Spinal cord (tissue), 10 donors: Measurements from ENCODE around the gene FAM3B. TPM values are rescaled to one million over a fixed set of nuclear protein-coding genes. Genes with fewer than 3 reads are reported as not detected.
"Not testable (repeated sequence)": the region's sequence is repeated elsewhere in the genome, so short reads cannot be mapped to it uniquely, and the experiment has no call there.

ENCODE experiments used
- DNase-seq, 6 donors: peaks; one replicate each; pipeline versions ENCODE4 v3.0.0 to v3.0.0-alpha.2; 2013 to 2015; ENCODE audit warnings: low spot score in 6 of 6, low read depth in 4 of 6
- H3K27ac ChIP-seq: one replicate; pipeline ENCODE4 v1.5.1; 2013; ENCODE audit warnings: low read depth, low read length, control low read depth
- H3K27me3 ChIP-seq: one replicate; pipeline ENCODE4 v1.6.1; 2013; ENCODE audit warnings: low read length; ENCODE audit not compliant: control insufficient read depth, insufficient read depth
- H3K36me3 ChIP-seq: one replicate; pipeline ENCODE4 v1.6.1; 2013; ENCODE audit warnings: low read length; ENCODE audit not compliant: control insufficient read depth, insufficient read depth
- H3K4me1 ChIP-seq: one replicate; pipeline ENCODE4 v1.6.1; 2013; ENCODE audit warnings: low read length; ENCODE audit not compliant: control insufficient read depth, insufficient read depth
- H3K4me3 ChIP-seq: one replicate; pipeline ENCODE4 v1.5.1; 2013; ENCODE audit warnings: low read depth, low read length, control low read depth
- H3K9me3 ChIP-seq: one replicate; pipeline ENCODE4 v1.6.1; 2013; ENCODE audit warnings: low read length; ENCODE audit not compliant: control insufficient read depth, insufficient read depth
- WGBS: methylation state at CpG from one replicate; pipeline ENCODE4 v1.1.5; 2013; ENCODE audit warnings: missing lambda C conversion rate; ENCODE audit not compliant: insufficient coverage; 5-methylcytosine and 5-hydroxymethylcytosine counted together
- polyA plus RNA-seq, 2 donors: library from polyadenylated mRNA; unstranded; fragments of 120-200 nt; gene quantifications; one replicate each; pipeline ENCODE4 v1.2.1, GENCODE V29; 2013; ENCODE audit not compliant: insufficient read length in 2 of 2
- total RNA-seq, 2 donors: library from RNA; depleted of rRNA in 1 of 2; stranded (reverse); fragments of 120-200 nt in 1 of 2; fragments of >200 nt in 1 of 2; gene quantifications; one replicate each; pipeline versions ENCODE4 v1.2.3 to v1.2.4, GENCODE V29; 2013 to 2014
- donor health status: healthy.

FAM3B gene
- total and polyA plus RNA-seq, 4 donors, result 0.24 to 1.7 (median 0.62) TPM

DNA sequence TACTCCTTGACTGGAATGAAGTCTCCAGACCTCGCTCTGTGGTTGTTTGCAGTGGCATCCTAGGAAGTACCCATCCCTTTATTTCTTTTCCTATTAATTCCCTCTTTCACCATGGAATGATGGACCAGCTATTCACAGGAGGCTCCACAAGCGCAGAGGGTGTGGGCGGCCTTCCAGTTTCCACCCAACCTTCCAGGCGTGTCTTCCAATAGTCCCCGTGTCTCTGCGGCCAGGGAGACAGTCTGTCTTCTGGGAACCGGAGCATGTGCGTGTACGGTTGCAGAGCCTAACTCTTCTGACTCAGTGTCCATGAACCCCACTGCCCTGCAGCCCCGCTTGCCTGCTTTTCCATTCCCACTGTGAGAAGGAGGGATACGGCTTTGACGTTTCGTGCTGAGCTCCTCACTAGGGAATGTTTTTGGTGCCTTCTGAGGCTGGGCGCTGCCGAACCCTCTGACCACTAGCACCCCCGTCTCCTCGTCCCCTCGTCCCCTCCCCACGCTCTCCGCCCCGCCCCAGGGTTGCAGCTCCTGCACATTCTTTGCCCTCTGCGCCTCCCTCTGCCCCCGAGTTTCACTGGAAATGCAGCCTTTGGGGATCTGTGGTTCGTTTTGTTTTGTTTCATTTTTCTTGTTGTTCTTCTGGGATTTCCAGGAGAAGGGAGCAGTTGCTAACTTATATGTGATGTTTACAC, 26.3 kb upstream of the FAM3B start:
- no peak for DNase-seq
- H3K4me1 ChIP-seq, result no peaks in the 10 kb centered on the region
- H3K4me3 ChIP-seq, result no peak overlapping the region
- H3K27ac ChIP-seq, result no peak overlapping the region
- WGBS, result 81% methylated on average over 4 of the region's 24 CpGs
- no peaks in the 10 kb centered on the region for H3K9me3 ChIP-seq
- H3K36me3 ChIP-seq, result no peaks in the 10 kb centered on the region
- H3K27me3 ChIP-seq, result peaks cover 2% of the 10 kb centered on the region

DNA sequence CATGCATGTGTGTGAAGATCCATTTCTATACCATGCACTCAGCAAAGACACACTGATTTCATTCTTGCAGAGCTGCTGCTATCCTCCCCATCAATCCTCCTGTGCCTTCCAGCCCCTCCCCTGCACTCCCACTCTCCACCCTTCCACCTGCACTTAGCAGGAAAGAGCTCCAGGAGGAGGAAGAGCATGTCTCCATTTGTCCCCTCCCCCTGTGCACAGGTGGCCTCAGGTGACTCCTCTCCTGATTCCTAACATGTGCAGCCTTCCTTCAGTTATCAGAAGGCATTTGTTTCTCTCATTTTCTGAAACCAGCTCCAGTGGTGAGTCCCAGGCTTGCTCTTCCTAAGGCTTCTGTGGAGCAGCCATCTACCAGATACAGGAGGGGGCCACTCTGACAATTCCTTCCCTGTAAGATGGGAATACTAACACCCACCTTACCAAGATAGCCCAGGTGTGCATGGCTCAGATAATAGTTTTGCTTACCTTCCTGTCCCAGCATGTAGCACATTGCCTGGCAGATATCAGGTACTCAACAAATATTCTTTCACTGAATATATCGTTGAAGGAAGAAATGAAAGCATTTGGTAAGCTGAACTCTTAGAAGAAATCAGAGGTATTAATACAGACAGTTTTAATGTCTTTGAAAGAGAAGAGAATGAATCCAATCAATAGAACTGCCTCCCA, 21.9 kb upstream of the FAM3B start:
- peaks cover 2% of the 10 kb centered on the region for H3K27me3 ChIP-seq

GRCh38 chr21:41295721-41296254, 20.8 kb upstream of the FAM3B start:
- WGBS, result 90% methylated on average over 2 of the region's 4 CpGs
- DNase-seq, result no peak

More for the DNA sequence above, 21.9 kb upstream of the FAM3B start:
- H3K36me3 ChIP-seq, result no peaks in the 10 kb centered on the region
- no peaks in the 10 kb centered on the region for H3K9me3 ChIP-seq
- no peak overlapping the region for H3K4me3 ChIP-seq
- H3K27ac ChIP-seq, result no peak overlapping the region
- WGBS, result no CpG with 5 or more reads among the region's 1 CpG
- DNase-seq, result no peak
- no peaks in the 10 kb centered on the region for H3K4me1 ChIP-seq

DNA sequence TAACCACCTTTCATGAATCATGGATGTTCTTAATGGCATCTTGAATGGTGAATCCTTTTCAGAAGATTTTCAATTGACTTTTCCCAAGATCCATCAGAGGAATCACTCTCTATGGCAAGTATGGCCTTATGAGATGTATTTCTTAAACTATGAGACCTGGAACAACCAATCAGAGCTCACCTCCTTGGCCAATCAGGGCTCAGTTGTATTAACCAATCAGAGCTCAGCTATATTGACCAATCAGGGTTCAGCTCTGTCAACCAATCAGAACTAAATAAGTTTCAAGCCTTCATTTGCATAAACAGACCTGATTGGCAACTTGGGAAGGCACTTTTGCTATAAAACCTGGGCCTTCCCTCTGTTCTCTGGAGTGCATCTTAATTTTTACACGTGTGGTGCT, 13.6 kb upstream of the FAM3B start:
- Histone ChIP-seq H3K4me3 (no peak overlapping the region), H3K4me1 (no peaks in the 10 kb centered on the region), H3K27me3 (no peaks in the 10 kb centered on the region), H3K9me3 (no peaks in the 10 kb centered on the region), H3K36me3 (no peaks in the 10 kb centered on the region), H3K27ac (no peak overlapping the region)
- no peak for DNase-seq
- 100% methylated on average over 1 of the region's 1 CpG for WGBS

More at GRCh38 chr21:41295721-41296254, 20.8 kb upstream of the FAM3B start:
- H3K27me3 ChIP-seq, result peaks cover 2% of the 10 kb centered on the region
- H3K4me1 ChIP-seq, result no peaks in the 10 kb centered on the region
- no peak overlapping the region for H3K4me3 ChIP-seq
- no peaks in the 10 kb centered on the region for H3K36me3 ChIP-seq
- H3K9me3 ChIP-seq, result no peaks in the 10 kb centered on the region
- no peak overlapping the region for H3K27ac ChIP-seq

DNA sequence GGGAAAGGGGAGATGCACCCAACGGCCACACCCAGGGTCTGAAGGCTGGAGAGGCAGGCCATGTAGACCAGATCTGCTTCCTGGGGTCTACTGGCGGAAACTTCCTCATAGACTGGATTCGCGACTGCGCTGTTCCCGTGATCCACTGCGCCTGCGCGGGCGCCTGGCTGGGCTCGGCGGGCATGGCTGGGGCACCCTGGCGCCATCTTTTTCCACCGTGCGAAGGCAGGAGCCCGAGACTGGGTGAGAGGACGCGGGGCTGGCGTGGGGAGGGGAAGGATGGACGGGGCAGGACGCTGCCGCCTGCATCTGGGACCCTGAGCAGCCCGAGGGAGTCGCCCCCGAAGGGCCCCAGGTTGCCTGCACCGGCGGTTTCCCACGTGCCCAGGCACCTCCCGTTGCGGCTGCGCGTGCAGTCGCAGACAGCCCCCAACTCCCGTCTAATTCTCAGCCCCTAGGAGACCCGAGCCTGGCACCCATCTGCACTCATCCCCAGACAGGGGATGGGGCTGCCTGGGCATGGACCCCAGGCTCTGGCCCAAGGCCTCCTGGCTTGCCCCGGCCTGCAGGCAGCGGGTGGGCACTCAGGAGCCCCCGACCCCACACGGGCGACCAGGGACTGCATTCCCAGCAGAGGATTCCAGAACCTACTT, 12.4 kb upstream of the FAM3B start:
- no peak overlapping the region for H3K27ac ChIP-seq
- no peak for DNase-seq
- H3K27me3 ChIP-seq, result no peaks in the 10 kb centered on the region
- 94% methylated on average over 40 of the region's 40 CpGs for WGBS
- H3K4me1 ChIP-seq, result no peaks in the 10 kb centered on the region
- no peaks in the 10 kb centered on the region for H3K36me3 ChIP-seq
- H3K4me3 ChIP-seq, result no peak overlapping the region
- H3K9me3 ChIP-seq, result no peaks in the 10 kb centered on the region

- Histone ChIP-seq H3K4me3 (no peak overlapping the region), H3K27ac (no peak overlapping the region), H3K27me3 (no peaks in the 10 kb centered on the region), H3K36me3 (no peaks in the 10 kb centered on the region), H3K4me1 (no peaks in the 10 kb centered on the region), H3K9me3 (no peaks in the 10 kb centered on the region)
- DNase-seq, result no peak
These were observed 9.4 kb upstream of the FAM3B start for GRCh38 chr21:41307219-41307618.

DNA sequence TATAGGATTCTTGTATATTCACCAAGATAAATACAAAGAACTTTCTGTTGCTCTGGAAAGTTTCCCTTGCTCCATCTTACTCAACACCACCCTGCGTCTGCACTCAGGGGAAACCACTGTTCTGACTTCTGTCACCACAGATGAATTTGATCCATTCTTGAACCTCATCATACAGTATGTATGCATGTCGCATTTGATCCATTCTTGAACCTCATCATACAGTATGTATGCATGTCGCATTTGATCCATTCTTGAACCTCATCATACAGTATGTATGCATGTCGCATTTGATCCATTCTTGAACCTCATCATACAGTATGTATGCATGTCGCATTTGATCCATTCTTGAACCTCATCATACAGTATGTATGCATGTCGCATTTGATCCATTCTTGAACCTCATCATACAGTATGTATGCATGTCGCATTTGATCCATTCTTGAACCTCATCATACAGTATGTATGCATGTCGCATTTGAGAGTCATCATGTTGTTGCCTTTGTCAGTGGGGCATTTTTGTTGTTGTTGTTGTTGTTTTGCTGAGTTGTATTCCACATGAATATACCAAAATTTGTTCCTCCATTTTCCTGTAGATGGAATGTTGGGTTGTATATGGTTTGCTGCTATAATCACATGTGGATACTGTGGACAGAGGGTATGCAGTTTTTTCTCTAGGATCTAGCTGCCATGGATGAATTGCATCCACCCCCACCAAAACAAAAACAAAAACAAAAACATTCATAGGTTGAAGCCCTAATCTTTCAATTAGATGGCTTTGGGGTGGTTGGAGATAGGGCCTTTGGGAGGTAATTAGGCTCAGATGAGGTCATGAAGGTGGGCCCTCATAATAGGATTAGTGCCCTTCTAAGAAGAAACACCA, 3.1 kb upstream of the FAM3B start:
- not testable (repeated sequence) for H3K9me3 ChIP-seq, H3K27ac ChIP-seq, H3K36me3 ChIP-seq, DNase-seq, H3K4me3 ChIP-seq
- Histone ChIP-seq H3K27me3 (peaks cover 23% of the 10 kb centered on the region), H3K4me1 (peaks cover 13% of the 10 kb centered on the region)
- WGBS, result 100% methylated on average over 1 of the region's 8 CpGs

DNA sequence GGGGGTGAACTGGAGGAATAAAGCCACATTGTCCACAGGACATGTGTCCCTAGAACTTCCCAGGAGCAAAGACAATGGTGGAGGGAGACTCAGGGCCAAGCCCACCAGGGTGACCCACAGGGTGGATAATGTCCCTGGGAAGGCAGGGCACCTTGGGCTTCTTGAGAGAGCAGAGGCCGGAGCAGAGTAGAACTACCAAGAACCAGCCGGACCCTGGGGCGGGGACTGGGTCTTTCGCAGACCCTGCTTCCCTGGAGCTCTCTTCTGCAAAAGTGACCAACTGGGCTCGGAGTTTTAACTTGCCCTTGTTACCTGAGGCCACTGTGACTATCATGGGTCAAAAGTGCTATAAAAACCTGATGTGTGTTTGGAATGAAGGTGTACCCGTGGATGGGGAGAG, 875 bp upstream of the FAM3B start:
- 95% methylated on average over 5 of the region's 6 CpGs for WGBS

DNA sequence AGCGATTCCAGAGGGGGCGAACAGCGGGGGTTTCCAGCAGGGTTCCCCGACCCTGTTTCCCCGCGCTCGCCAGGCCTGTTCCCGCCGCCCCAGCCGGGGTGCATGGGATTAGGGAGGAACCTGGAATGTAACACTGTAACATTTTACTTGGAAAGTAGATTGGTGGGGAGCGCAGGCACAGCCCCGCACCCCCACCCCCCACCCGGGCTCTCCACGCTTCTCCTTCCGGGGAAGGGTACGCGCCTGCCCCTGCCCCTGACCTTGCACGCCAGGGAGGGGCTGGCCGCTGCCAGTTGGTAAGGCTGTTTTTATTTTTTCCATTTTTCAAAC, 427 bp downstream of the FAM3B start:
- peaks cover 23% of the 10 kb centered on the region for H3K27me3 ChIP-seq
- 2% methylated on average over 9 of the region's 19 CpGs for WGBS
- no peaks in the 10 kb centered on the region for H3K36me3 ChIP-seq
- H3K9me3 ChIP-seq, result no peaks in the 10 kb centered on the region
- peak overlapping the region; percentile 17 for H3K4me3 ChIP-seq
- DNase-seq, result no peak
- no peak overlapping the region for H3K27ac ChIP-seq
- peaks cover 13% of the 10 kb centered on the region for H3K4me1 ChIP-seq

More for the DNA sequence above, 875 bp upstream of the FAM3B start:
- Histone ChIP-seq H3K27me3 (peaks cover 23% of the 10 kb centered on the region), H3K4me3 (no peak overlapping the region), H3K9me3 (no peaks in the 10 kb centered on the region), H3K36me3 (no peaks in the 10 kb centered on the region), H3K4me1 (peaks cover 13% of the 10 kb centered on the region), H3K27ac (no peak overlapping the region)
- no peak for DNase-seq
